Activated CD4-positive, alpha-beta T cell treated with anti-CD3 and anti-CD28 coated beads, Interleukin-2, Interleukin-4, amounts not matched to agents 100 ng/mL and 50 ng/mL, durations not matched to agents 16 hours and 8 hours (primary cell): ENCODE measurements around the gene SLC9A3.
"Not testable (repeated sequence)": the region's sequence is repeated elsewhere in the genome, so short reads cannot be mapped to it uniquely, and the experiment has no call there.

Experiments used
- DNase-seq: peaks from one replicate; pipeline ENCODE4 v3.0.0-alpha.2; 2020; ENCODE audit warnings: low spot score

The SLC9A3 gene

GRCh38 chr5:524234-524972 lies at the start of gene SLC9A3:
Gene SLC9A3 (minus strand): TSS chr5:524449.
- no peak for DNase-seq

GRCh38 chr5:573976-574375 lies 49.7 kb upstream of the SLC9A3 start:
- no peak for DNase-seq

GRCh38 chr5:573206-573605 lies 49.0 kb upstream of the SLC9A3 start:
- DNase-seq: no peak

GRCh38 chr5:572398-573019 lies 48.3 kb upstream of the SLC9A3 start:
- no peak for DNase-seq

GRCh38 chr5:571791-572190 lies 47.5 kb upstream of the SLC9A3 start:
- no peak for DNase-seq

GRCh38 chr5:570886-571285 lies 46.6 kb upstream of the SLC9A3 start:
- DNase-seq: no peak

GRCh38 chr5:570446-570845 lies 46.2 kb upstream of the SLC9A3 start:
- no peak for DNase-seq

- no peak for DNase-seq
Measured at GRCh38 chr5:569868-570361, 45.7 kb upstream of the SLC9A3 start.

- no peak for DNase-seq
Measured at GRCh38 chr5:569358-569867, 45.2 kb upstream of the SLC9A3 start.

GRCh38 chr5:568809-569208 lies 44.6 kb upstream of the SLC9A3 start:
- no peak for DNase-seq

GRCh38 chr5:568061-568781 lies 44.0 kb upstream of the SLC9A3 start:
- no peak for DNase-seq

GRCh38 chr5:567664-568060 lies 43.4 kb upstream of the SLC9A3 start:
- no peak for DNase-seq

- DNase-seq: no peak
Measured at GRCh38 chr5:566636-567309, 42.5 kb upstream of the SLC9A3 start.

GRCh38 chr5:565782-566440 lies 41.7 kb upstream of the SLC9A3 start:
- no peak for DNase-seq

- DNase-seq: no peak
Measured at GRCh38 chr5:561408-561807, 37.2 kb upstream of the SLC9A3 start.

- no peak for DNase-seq
Measured at GRCh38 chr5:560792-561166, 36.5 kb upstream of the SLC9A3 start.

- no peak for DNase-seq
Measured at GRCh38 chr5:558871-559503, 34.7 kb upstream of the SLC9A3 start.

- no peak for DNase-seq
Measured at GRCh38 chr5:558326-558725, 34.1 kb upstream of the SLC9A3 start.

GRCh38 chr5:557917-558316 lies 33.7 kb upstream of the SLC9A3 start:
- not testable (repeated sequence) for DNase-seq

- no peak for DNase-seq
Measured at GRCh38 chr5:556909-557441, 32.7 kb upstream of the SLC9A3 start.

GRCh38 chr5:555058-555623 lies 30.9 kb upstream of the SLC9A3 start:
- DNase-seq: no peak
